GM12878 (cell line): ENCODE measurements around the gene KCNK17. TPM values are rescaled to one million over a fixed set of nuclear protein-coding genes. Genes with fewer than 3 reads are reported as not detected.

ENCODE experiments used
- ATAC-seq: fragments of 200-7000 bp; cut with Tn5 transposase; 3 replicates; pipeline ENCODE4 v1.9.1; 2020; ENCODE audit warnings: mild to moderate bottlenecking, moderate library complexity
- BruUV-seq: library from RNA; stranded (reverse); fragments of 400-500 nt; replicated peaks from 2 replicates; lab custom pipeline; 2021; lab: Mats Ljungman, UMichigan
- CTCF ChIA-PET: fragments of 300-600 bp; sonication (Branson Sonifier 250); formaldehyde crosslinking; extraction: SDS; loops from one replicate; lab custom pipeline; 2021; ENCODE audit warnings: inconsistent platforms; lab: Yijun Ruan, JAX
- POLR2A ChIA-PET: fragments of 350-600 bp; formaldehyde crosslinking; extraction: SDS; loops from one replicate; lab custom pipeline; 2021; ENCODE audit warnings: inconsistent platforms; lab: Charles Lee
- RAD21 ChIA-PET: fragments of 300-600 bp; sonication (Branson Sonifier 250); formaldehyde crosslinking; loops from one replicate; lab custom pipeline; 2023; ENCODE audit warnings: antibody characterized with exemption; ENCODE audit not compliant: unreplicated experiment; lab: Charles Lee
- SMC1A ChIA-PET: fragments of 300-600 bp; sonication (Branson Sonifier 250); formaldehyde crosslinking; loops from one replicate; lab custom pipeline; 2023; ENCODE audit not compliant: unreplicated experiment, uncharacterized antibody; lab: Charles Lee
- DNase-seq: peaks from one replicate; pipeline ENCODE4 v3.0.0-alpha.2; 2011; ENCODE audit warnings: low read depth, low spot score
- FAIRE-seq: peaks from 3 replicates; lab custom pipeline; 2011; peaks lifted over from hg19 to GRCh38; lab: Jason Lieb, UNC
- H2AFZ ChIP-seq: 2 replicates; pipeline ENCODE4 v1.6.0; 2011; ENCODE audit warnings: low read depth, low read length, control low read depth; ENCODE audit not compliant: control insufficient read depth
- H3K27ac ChIP-seq: 2 replicates; pipeline ENCODE4 v1.5.1; 2011; ENCODE audit warnings: control low read depth; ENCODE audit not compliant: control insufficient read depth, insufficient read depth
- H3K27me3 ChIP-seq, 2 experiments: replicated peaks in 1 of 2; 2 replicates each; pipeline versions ENCODE4 v1.6.0 to v1.6.1; 2011; ENCODE audit warnings: low read length in 1 of 2; ENCODE audit not compliant: control insufficient read depth in 2 of 2, insufficient read depth in 2 of 2
- H3K36me3 ChIP-seq, 2 experiments: 2 replicates each; pipeline ENCODE4 v1.5.1; 2011; ENCODE audit warnings: low read length in 1 of 2; ENCODE audit not compliant: control insufficient read depth in 2 of 2, insufficient read depth in 2 of 2
- H3K4me1 ChIP-seq: 2 replicates; pipeline ENCODE4 v1.6.1; 2011; ENCODE audit warnings: mild to moderate bottlenecking, low read length, moderate library complexity, mixed read lengths; ENCODE audit not compliant: control insufficient read depth, insufficient read depth
- H3K4me2 ChIP-seq: 2 replicates; pipeline ENCODE4 v1.6.0; 2011; ENCODE audit warnings: control low read depth; ENCODE audit not compliant: control insufficient read depth, insufficient read depth
- H3K4me3 ChIP-seq: fragments of 200-600 bp; sonication (generic); 2 replicates; pipeline ENCODE4 v1.5.1; 2016
- H3K79me2 ChIP-seq: 2 replicates; pipeline ENCODE4 v1.6.0; 2011; ENCODE audit warnings: low read length; ENCODE audit not compliant: control insufficient read depth, insufficient read depth
- H3K9ac ChIP-seq: 2 replicates; pipeline ENCODE4 v1.8.0; 2011; ENCODE audit warnings: low read length, control low read depth, mixed read lengths; ENCODE audit not compliant: control insufficient read depth, insufficient read depth
- H3K9me3 ChIP-seq: replicated peaks from 3 replicates; pipeline ENCODE4 v1.5.1; 2011; ENCODE audit warnings: mild to moderate bottlenecking, low read length; ENCODE audit not compliant: control insufficient read depth, insufficient read depth
- H4K20me1 ChIP-seq: 2 replicates; pipeline ENCODE4 v1.6.0; 2011; ENCODE audit not compliant: control insufficient read depth, insufficient read depth
- CEBPB ChIP-seq, 2 experiments: fragments of 150-350 bp in 1 of 2; IDR thresholded peaks; 2 replicates each; pipeline ENCODE4 v1.6.1; 2012 to 2014; ENCODE audit warnings: low read depth in 2 of 2, low read length in 2 of 2, borderline replicate concordance in 1 of 2, inconsistent platforms in 1 of 2
- EP300 ChIP-seq, 2 experiments: fragments of 150-350 bp in 1 of 2; IDR thresholded peaks; 2 replicates each; pipeline ENCODE4 v1.6.1; 2011 to 2012; ENCODE audit warnings: low read depth in 2 of 2, low read length in 2 of 2, borderline replicate concordance in 1 of 2, improper control_type of control experiment in 1 of 2, inconsistent platforms in 1 of 2; ENCODE audit not compliant: control insufficient read depth in 1 of 2
- HDAC6 ChIP-seq: fragments of 200-600 bp; sonication (generic); IDR thresholded peaks from one replicate; pipeline ENCODE4 v1.8.0; 2017; ENCODE audit warnings: antibody characterized with exemption; ENCODE audit not compliant: unreplicated experiment
- JUND ChIP-seq: IDR thresholded peaks from 2 replicates; pipeline ENCODE4 v1.6.1; 2012; ENCODE audit warnings: low read depth, mild to moderate bottlenecking, low read length, improper control_type of control experiment, moderate library complexity
- KAT2A ChIP-seq: conservative IDR thresholded peaks from 2 replicates; pipeline ENCODE4 v1.6.1; 2011; ENCODE audit warnings: low read depth, low read length; ENCODE audit not compliant: control insufficient read depth
- MTA2 ChIP-seq: fragments of 450-650 bp; IDR thresholded peaks from 2 replicates; pipeline ENCODE4 v1.6.1; 2016; ENCODE audit warnings: low read depth, mild to moderate bottlenecking, moderate library complexity
- NR2F1 ChIP-seq: fragments of 450-650 bp; conservative IDR thresholded peaks from 2 replicates; pipeline ENCODE4 v1.6.1; 2017; ENCODE audit warnings: mild to moderate bottlenecking
- ZBTB40 ChIP-seq: fragments of 450-650 bp; IDR thresholded peaks from 2 replicates; pipeline ENCODE4 v1.6.1; 2016; ENCODE audit warnings: mild to moderate bottlenecking, moderate library complexity, borderline replicate concordance
- ZZZ3 ChIP-seq: IDR thresholded peaks from 2 replicates; pipeline ENCODE4 v1.6.1; 2011; ENCODE audit warnings: low read depth; ENCODE audit not compliant: control insufficient read depth, insufficient read length
- WGBS: methylation state at CpG from one replicate; pipeline ENCODE4 v1.1.6; 2016; ENCODE audit warnings: low lambda C conversion rate; ENCODE audit not compliant: insufficient replicate concordance, insufficient coverage; ENCODE audit errors: missing lambda C conversion rate; 5-methylcytosine and 5-hydroxymethylcytosine counted together
- in situ Hi-C: fragments of 300-500 bp; cut with MboI; formaldehyde crosslinking; loops from 9 replicates; pipeline ENCODE4 v1.14.3; 2018; ENCODE audit warnings: mixed read lengths
- intact Hi-C: fragments of 100-400 bp; cut with micrococcal nuclease; formaldehyde crosslinking; loops from one replicate; pipeline ENCODE4 v1.14.2; 2022; ENCODE audit not compliant: unreplicated experiment
- polyA plus RNA-seq, 11 experiments: library from polyadenylated mRNA; depleted of rRNA in 4 of 11; unstranded in 6 of 11; stranded (reverse) in 5 of 11; fragments of >200 nt; fragmentation: Nextera tagmentation in 4 of 11; fragmentation: Illumina TruSeq in 1 of 11; extraction: Ambion mirVana in 4 of 11; extraction: Trizol in 1 of 11; gene quantifications; 1 replicate in 1 of 11; 2 replicates in 10 of 11; pipeline versions ENCODE4 v1.2.1 to v1.2.3, GENCODE V29; 2011 to 2016; ENCODE audit warnings: inconsistent platforms in 2 of 11, missing spikeins in 2 of 11, low read depth in 1 of 11
- total RNA-seq, 4 experiments: library from RNA; depleted of rRNA in 3 of 4; stranded (reverse); fragments of >200 nt in 3 of 4; fragmentation: Illumina TruSeq in 1 of 4; extraction: Trizol in 1 of 4; gene quantifications; 2 replicates each; pipeline versions ENCODE4 v1.2.1 to v1.2.3, GENCODE V29; 2013 to 2021
- TF ChIP-seq, protein P1 (sequence below): fragments of 450-650 bp; IDR thresholded peaks from 2 replicates; pipeline ENCODE4 v1.6.1; 2018; ENCODE audit warnings: mild to moderate bottlenecking, low read depth, moderate library complexity; ENCODE audit not compliant: partially characterized antibody

The KCNK17 gene
- total and polyA plus RNA-seq, 10 of the 15 experiments (the other 5 are each of a cell fraction or from before 2014, with no cell fraction given): not detected

GRCh38 chr6:39295611-39296011 lies 18.6 kb downstream of the KCNK17 start:
- no peak overlapping the region for H3K27ac ChIP-seq
- in situ Hi-C loops: no loop called here
- H3K4me3 ChIP-seq: no peak overlapping the region
- H3K79me2 ChIP-seq: no peaks in the 10 kb centered on the region
- no peak overlapping the region for H3K9ac ChIP-seq
- H3K4me1 ChIP-seq: no peaks in the 10 kb centered on the region
- WGBS: 63% methylated on average over 5 of the region's 5 CpGs
- no peak overlapping the region for H3K4me2 ChIP-seq
- no peaks in the 10 kb centered on the region for H3K9me3 ChIP-seq
- no peak overlapping the region for H2AFZ ChIP-seq
- intact Hi-C loops: no loop called here
- H4K20me1 ChIP-seq: no peaks in the 10 kb centered on the region
- BruUV-seq: no TSS peak
- POLR2A ChIA-PET: interaction anchor here (0.5 kb wide), 1 partner anchor 94 kb away, joined by 4 read pairs; no protein-coding TSS in a partner anchor
- H3K27me3 ChIP-seq: peaks cover 0 to 5% of the 10 kb centered on the region in 2 experiments; a peak in 3 of 4 replicates
- no peak for ATAC-seq
- SMC1A ChIA-PET: no interaction called here
- no peak for FAIRE-seq
- CTCF ChIA-PET: interaction anchor here (1.0 kb wide), 1 partner anchor 129 kb away, joined by 3 read pairs; no protein-coding TSS in a partner anchor
- H3K36me3 ChIP-seq: no peaks in the 10 kb centered on the region
- DNase-seq: no peak
- TF ChIP-seq EP300 (IDR thresholded peaks at IDR 0.05; ENCODE audit: borderline replicate concordance in 1 of 2, control insufficient read depth in 1 of 2, low read depth in 2 of 2, low read length in 2 of 2) (no peak), ZZZ3 (no peak), CEBPB (IDR thresholded peaks at IDR 0.05; ENCODE audit: borderline replicate concordance in 1 of 2, low read depth in 2 of 2, low read length in 2 of 2) (no peak), NR2F1 (no peak), HDAC6 (no peak), MTA2 (no peak), KAT2A (no peak), JUND (no peak), ZBTB40 (no peak)
- TF ChIP-seq, protein P1, sequence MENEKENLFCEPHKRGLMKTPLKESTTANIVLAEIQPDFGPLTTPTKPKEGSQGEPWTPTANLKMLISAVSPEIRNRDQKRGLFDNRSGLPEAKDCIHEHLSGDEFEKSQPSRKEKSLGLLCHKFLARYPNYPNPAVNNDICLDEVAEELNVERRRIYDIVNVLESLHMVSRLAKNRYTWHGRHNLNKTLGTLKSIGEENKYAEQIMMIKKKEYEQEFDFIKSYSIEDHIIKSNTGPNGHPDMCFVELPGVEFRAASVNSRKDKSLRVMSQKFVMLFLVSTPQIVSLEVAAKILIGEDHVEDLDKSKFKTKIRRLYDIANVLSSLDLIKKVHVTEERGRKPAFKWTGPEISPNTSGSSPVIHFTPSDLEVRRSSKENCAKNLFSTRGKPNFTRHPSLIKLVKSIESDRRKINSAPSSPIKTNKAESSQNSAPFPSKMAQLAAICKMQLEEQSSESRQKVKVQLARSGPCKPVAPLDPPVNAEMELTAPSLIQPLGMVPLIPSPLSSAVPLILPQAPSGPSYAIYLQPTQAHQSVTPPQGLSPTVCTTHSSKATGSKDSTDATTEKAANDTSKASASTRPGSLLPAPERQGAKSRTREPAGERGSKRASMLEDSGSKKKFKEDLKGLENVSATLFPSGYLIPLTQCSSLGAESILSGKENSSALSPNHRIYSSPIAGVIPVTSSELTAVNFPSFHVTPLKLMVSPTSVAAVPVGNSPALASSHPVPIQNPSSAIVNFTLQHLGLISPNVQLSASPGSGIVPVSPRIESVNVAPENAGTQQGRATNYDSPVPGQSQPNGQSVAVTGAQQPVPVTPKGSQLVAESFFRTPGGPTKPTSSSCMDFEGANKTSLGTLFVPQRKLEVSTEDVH: no peak
- TF ChIP-seq, all 136 proteins: peak for 0
- RAD21 ChIA-PET: no interaction called here
